ENCODE measurements around the gene PLCB2.

DNA sequence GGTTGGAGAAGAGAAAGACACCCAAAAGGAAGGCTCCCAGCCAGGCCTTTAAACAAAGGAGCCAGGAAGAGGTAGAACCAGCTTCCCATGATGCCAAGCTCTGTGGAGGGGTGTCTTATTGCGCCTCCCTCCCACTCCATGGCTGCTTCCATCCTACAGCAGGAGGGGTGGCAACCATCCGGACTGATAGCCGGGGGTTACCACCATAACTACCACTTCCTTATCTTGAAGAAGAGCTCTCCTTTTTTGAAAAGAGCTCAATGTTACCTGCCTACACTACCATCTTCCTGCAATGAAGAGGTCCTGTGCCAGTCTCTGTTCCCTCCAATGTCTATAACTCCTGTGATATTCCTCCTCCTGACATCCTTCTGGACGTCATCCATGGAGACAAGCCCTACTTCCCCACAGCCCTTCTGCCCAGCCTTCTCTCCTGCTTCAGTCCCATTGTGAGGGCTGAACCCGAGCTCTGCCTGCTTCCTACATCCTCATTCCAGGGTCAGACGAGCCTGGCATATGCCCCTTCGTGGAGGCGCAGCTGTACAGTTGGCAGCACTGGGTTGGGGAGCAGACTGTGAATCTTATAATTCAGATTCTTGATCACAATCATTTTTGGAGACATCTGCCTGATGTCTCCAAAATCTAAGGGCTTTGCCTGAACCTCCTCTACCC is 24.5 kb upstream of the PLCB2 start:
- no peak for TF ChIP-seq POLR2AphosphoS5 (IDR thresholded peaks at IDR 0.05; ENCODE audit: low read depth)
- TF ChIP-seq, protein P1, sequence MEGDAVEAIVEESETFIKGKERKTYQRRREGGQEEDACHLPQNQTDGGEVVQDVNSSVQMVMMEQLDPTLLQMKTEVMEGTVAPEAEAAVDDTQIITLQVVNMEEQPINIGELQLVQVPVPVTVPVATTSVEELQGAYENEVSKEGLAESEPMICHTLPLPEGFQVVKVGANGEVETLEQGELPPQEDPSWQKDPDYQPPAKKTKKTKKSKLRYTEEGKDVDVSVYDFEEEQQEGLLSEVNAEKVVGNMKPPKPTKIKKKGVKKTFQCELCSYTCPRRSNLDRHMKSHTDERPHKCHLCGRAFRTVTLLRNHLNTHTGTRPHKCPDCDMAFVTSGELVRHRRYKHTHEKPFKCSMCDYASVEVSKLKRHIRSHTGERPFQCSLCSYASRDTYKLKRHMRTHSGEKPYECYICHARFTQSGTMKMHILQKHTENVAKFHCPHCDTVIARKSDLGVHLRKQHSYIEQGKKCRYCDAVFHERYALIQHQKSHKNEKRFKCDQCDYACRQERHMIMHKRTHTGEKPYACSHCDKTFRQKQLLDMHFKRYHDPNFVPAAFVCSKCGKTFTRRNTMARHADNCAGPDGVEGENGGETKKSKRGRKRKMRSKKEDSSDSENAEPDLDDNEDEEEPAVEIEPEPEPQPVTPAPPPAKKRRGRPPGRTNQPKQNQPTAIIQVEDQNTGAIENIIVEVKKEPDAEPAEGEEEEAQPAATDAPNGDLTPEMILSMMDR (IDR thresholded peaks at IDR 0.05; ENCODE audit: insufficient read depth, low read length), result no peak
- TF ChIP-seq, protein P2, sequence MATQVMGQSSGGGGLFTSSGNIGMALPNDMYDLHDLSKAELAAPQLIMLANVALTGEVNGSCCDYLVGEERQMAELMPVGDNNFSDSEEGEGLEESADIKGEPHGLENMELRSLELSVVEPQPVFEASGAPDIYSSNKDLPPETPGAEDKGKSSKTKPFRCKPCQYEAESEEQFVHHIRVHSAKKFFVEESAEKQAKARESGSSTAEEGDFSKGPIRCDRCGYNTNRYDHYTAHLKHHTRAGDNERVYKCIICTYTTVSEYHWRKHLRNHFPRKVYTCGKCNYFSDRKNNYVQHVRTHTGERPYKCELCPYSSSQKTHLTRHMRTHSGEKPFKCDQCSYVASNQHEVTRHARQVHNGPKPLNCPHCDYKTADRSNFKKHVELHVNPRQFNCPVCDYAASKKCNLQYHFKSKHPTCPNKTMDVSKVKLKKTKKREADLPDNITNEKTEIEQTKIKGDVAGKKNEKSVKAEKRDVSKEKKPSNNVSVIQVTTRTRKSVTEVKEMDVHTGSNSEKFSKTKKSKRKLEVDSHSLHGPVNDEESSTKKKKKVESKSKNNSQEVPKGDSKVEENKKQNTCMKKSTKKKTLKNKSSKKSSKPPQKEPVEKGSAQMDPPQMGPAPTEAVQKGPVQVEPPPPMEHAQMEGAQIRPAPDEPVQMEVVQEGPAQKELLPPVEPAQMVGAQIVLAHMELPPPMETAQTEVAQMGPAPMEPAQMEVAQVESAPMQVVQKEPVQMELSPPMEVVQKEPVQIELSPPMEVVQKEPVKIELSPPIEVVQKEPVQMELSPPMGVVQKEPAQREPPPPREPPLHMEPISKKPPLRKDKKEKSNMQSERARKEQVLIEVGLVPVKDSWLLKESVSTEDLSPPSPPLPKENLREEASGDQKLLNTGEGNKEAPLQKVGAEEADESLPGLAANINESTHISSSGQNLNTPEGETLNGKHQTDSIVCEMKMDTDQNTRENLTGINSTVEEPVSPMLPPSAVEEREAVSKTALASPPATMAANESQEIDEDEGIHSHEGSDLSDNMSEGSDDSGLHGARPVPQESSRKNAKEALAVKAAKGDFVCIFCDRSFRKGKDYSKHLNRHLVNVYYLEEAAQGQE (IDR thresholded peaks at IDR 0.05; ENCODE audit: insufficient replicate concordance, low read depth), result no peak
